Left colon (tissue), 2 donors: Measurements from ENCODE around the gene TCFL5. TPM values are rescaled to one million over a fixed set of nuclear protein-coding genes. Genes with fewer than 3 reads are reported as not detected.

Experiments used
- ATAC-seq: fragments of 200-7000 bp; cut with Tn5 transposase; one replicate; pipeline ENCODE4 v1.9.1; 2020; ENCODE audit warnings: mild to moderate bottlenecking, moderate library complexity
- DNase-seq, 2 donors: peaks; one replicate each; pipeline ENCODE4 v3.0.0-alpha.2; 2020
- intact Hi-C, 2 donors: fragments of 100-400 bp; cut with DNase I in 1 of 2; cut with micrococcal nuclease in 1 of 2; formaldehyde crosslinking; loops; one replicate each; pipeline versions ENCODE4 v1.11.2 to v1.14.0; 2022; cut with DNase I, micrococcal nuclease
- total RNA-seq, 2 donors: library from RNA; stranded (reverse); fragmentation: NEBNext Ultra II Directional; extraction: Animal tissue kit (Norgen Biotek cat#: 25700); gene quantifications; one replicate each; pipeline ENCODE4 v1.2.1, GENCODE V29; 2021
- donor health status: DM: no; HTN: no; CAD: no.
- donor health status: DM: yes; HTN: yes; CAD: no.

TCFL5 gene
- total RNA-seq, 2 donors from 2014 or later, result 5.9 to 6.5 TPM

DNA sequence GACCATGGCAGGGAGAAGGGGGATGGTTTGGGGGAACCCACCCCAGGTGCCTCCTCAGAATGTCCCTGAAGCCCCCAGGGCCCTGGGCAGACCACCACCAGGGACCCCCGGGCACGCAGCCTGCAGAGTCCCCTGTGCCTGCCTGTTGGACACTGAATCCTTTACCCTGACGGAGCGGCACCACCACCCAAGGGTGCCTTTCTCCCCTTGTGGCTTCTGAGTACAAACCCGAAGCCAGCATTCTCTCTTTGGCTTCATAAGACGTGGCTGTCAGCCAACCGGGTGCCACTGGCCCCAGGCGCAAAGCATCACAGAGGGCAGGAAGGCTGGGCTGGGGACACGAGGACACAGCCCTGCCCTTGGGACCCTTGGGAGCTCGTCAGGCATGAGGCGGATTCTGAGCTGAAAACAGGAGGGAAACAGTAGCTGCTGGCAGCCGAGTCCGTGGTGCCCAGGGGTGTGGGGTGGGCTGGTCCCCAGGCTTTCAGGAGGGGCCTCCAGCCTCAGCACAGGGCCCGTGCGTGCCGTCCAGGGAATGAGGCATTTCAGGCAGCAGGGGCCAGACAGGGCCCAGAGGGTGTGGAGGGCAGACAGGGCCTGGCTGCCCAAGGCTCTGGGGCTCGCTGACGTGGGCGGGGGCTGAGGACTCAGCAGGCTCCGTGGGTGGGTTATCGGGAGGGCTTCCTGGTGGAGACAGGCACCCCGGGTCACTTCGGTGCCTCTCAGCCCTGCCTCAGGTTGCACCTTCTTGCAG, 41.2 kb downstream of the TCFL5 start:
- no peak for DNase-seq
- intact Hi-C loops, result no loop called here
- ATAC-seq, result no peak

DNA sequence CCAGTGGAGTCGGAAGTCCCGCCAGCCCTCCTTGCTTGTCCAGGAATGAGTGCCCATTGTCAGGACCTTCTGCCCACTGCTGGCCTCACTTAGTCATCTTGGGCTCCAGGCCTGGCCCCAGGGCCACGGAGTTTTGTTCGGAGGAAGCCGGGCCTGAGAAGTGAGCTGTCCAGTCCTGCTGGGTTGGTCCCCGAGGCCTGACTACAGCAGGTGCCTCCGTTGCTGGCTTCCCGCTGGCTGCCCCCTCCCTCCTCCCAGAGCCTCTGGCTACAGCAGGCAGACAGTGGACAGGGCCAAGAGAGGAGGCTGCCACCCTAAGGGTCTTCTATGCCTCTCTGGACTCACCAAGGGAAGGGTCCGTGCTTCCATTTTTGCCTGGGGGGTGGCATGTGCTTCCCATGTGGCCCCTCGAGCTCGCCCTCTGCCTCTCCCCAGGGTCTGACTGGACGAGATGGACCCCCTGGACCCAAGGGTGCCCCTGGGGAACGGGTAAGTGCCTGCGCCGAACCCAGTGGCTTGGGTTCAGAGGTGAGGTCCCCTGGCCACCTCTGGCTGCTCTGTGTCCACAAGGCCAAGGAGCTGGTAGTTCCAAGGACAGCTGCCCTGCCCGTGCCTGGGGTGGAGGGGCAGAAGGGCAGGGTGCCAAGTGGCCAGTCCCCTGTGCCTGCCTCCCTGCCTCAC, 42.0 kb downstream of the TCFL5 start:
- no peak for DNase-seq
- intact Hi-C loops, result no loop called here
- no peak for ATAC-seq

DNA sequence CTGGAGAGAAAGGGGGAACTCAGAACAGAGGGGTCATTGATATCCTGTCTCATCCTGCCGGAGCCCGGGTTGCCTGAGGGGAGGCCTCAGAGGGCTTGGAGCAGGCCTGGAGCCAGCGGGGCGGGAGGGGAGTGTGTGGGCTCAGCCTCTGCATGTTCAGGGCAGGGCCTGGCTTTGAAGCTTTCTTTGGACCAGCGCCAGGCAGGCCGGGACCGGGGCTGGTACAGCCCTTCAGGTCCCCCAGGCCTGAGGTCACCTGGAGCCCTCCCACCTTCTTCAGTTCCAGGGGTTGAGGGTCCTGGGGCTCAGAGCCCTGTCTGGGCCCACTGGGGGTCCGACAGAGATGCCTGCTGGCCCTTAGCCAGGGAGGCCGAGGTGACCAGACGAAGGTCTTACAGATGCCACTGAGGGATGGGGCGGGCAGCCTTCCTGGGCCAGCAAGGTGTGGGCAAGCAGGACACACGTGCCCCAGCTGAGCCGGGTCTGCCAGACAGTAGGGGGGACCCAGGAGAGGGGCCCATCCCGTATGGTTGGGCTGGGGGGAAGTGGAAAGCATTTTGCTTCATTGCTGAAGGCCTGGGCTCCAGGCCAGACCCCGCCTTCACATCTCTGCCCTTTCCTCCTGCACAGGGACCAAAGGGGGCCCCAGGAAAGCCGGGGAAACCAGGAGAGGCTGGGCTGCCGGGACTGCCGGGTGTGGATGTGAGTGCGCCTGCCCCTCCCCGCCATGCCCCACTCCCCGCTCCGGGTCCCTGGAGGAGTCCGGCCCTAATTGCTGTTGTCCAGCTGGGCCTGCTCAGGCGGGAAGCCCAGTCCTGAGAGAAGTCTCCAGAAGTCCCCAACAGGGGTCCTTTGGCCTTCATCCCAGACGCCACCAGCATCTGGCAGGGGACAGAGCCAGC, 42.8 kb downstream of the TCFL5 start:
- intact Hi-C loops, result no loop called here
- ATAC-seq (peak; percentile 21), DNase-seq (peak in 1 of 2 donors; percentile 59)

DNA sequence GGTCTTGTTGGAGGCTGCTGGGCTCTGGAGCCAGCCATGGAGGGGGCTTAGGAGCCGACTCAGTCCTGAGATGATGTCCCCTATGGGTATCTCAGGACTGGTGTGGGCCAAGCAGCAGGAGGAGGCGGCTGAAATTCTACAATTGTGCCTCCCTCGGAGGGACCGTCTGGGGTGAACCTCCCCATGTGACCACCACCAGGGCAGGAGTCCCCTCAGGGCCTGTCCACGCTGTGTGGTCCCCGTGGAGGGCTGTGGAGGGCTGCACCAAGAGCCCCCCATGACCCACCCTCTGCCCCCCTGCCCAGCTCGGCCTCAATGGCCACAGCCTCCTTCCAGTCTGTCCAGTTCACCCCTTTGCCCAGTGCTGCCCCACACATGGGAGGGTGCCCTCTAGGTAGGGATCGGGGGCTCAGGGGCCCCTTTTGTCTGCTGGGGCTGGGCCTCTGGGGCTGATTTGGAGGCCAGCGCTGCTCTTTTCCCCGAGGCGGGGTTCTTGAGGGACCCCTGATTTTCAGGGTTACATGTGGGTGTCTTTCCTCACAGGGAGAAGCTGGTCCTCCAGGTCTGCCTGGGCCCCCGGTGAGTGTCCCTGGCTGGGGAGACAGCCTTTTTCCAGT, 43.5 kb downstream of the TCFL5 start:
- intact Hi-C loops, result no loop called here
- no peak for ATAC-seq
- no peak for DNase-seq

DNA sequence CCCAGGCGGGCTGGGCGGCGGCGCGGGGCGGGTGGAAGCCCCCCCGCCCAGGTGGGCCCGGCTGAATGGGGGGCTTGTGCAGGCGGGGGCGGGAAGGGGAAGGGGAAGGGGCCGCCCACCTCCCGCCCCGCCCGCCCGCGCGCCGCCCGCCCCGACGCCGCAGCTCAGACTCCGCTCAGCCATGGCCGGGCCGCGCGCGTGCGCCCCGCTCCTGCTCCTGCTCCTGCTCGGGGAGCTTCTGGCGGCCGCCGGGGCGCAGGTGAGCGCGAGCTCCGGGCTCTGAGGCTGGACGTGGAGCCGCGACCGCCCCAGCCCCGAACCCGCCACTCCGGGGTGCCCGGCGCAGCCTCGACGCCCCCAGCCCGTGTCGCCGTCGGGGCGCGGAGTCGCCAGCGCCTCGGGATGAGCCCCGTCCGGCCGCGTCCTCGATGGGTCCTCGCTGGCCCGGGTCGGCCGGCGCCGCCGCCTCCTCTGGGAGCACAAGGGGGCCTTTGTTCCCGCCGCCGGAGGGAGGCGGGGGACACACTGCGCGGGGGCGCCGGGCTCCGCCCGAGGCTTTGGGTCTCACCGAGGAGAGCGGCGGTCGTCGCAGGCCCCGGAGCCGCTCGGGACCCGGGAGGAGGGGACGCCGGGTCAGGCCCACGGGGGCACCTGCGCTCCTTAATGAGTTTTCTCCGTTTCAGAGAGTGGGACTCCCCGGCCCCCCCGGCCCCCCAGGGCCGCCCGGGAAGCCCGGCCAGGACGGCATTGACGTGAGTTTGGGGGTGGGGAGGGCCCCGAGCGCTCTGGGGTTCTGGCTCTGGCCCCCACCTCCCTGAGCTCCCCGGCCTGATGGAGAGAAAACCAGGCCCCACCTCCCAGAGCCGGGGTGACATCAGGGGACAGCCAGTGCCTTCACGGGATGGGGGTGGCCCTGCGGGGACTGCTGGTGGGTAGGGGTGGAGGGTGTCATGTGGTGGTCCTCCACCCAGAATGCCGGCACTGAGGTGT, 44.4 kb downstream of the TCFL5 start, which contains the start of gene COL9A3:
TSS of gene COL9A3 (plus strand) at position 167 of the 990 bp plus-strand sequence. CDS start at position 182, 15 bp downstream.
- ATAC-seq, result no peak
- DNase-seq, result no peak
- intact Hi-C loops, result no loop called here

DNA sequence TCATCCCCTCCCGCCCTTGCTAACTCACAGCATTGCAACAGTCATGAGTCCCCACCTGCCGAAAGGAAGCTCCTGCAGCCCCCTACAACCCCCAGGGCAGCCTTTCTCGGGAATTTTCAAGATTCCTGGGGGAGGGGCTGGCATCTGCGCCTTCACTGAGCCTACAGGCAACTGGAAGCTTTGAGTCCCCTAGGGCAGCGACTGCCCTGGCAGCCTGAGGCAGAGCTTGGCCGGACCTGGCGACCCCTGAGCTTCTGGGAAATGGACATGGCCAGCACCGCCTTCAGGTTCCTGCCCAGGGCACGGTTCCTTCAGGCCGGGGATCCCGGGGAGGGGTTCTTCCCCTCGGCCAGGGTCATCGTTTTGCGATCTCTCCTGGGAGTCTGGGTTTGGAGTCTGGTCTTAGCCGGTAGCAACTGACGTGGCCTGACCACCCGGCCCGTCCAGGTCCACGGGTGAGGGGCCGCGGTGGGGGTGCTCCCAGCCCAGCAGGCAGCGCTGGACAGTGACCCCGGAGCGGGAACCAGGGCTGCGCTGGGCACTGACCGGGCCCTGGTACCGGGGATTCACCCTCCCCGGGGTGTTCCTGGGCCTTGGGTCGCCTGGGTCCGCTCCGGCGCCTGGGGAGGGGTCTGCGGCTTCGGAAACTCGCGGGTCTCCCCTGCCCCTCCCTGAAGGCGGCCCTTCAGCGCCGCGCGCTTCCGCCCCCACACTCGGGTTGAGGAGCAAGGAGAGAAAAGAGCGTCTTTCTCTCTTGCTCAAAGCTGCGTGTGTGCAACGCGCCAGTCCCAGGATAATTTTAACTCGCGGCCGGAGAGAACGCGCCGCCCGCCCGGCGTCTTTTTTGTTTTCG, 45.4 kb downstream of the TCFL5 start:
- intact Hi-C loops, result no loop called here

DNA sequence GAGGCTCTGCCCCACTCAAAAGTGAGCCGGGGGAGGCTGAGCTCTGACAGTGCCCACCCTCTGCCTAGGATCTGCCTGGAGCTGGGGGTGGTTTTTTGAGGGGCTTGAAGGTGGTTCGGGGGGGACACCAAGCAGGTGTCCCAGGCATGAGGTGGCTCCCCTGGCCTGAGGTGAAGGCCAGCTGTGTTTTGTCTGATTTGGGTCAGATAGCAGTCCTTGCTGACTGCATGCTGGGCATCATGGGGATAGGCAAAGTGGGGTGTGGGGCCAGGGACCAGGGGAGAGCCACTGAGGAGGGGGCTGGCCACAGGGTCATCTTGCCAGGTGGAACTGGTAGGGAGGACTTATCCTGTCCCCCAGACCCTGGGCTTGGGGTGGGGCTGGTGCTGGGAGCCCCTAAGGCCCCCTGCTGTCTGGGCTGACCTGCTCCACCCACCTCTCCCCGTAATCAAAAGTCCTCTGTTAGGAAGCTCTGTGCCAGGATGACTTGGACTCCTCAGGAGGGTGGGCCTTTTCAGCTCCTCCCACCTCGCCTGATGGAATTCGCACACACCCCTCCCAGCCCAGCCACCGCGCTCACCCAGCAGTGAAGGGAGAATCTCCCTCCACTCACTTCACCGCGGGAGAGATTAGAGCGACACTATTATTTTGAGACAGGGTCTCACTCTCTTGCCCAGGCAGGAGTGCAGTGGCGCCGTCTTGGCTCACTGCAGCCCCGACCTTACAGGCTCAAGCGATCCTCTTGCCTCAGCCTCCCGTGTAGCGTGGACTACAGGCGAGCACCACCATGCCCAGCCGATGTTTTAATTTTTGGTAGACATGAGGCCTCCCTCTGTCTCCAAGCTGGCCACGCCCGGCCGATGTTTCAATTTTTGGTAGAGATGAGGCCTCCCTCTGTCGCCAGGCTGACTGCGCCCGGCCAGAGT, 46.3 kb downstream of the TCFL5 start:
- intact Hi-C loops, result no loop called here
- ATAC-seq, result peak; percentile 20
- no peak for DNase-seq

More for the DNA sequence above, 45.4 kb downstream of the TCFL5 start:
- DNase-seq (no peak), ATAC-seq (no peak)

DNA sequence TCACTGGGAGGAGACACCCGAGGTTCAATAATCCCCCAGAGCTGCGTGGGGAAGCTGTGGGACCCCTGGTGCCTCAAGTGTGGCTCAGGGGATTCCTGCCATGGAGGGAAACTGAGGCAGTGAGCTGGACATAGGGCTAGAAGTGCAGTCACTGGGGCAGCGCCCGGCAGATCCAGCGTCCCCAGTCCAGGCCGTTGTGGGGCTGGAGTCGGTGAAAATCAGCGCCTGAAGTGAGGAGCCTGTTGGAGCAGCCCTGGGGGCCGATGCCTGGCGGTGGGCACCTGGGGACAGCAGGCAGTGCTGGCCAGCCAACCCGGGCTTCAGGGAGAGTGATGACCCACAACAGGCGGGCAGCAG, 46.9 kb downstream of the TCFL5 start:
- ATAC-seq (no peak), DNase-seq (no peak)
- intact Hi-C loops, result no loop called here

DNA sequence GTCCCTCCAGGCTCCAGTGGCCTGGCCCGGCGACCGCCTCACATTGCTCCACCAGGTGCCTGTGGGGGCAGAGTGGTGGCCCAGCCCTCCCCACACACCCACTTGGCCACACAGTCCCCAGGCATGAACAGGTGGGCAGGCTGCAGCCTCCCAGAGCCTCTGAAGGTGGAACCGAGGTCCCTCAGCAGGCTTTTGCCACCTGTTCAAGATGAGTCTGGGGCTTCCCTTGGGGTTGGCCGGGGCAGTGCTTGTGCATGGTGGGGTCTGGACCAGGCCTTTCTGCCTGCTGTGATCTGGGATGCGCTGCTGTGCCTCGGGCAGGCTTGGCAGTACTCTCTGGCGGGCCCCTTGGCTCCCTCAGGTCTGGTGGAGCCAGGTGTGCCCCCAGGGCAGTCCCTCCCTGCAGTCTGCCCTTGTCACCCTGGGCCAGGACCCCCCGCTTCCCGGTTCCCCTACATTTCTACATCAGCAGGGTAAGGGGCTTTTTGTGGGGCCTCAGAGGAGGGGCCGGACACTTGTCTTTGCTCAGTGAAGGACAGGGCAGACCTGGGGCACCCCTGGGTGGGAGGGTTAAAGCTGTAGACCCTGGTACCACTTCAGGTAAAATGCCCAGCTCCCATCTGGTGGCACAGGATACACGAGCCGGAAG, 47.4 kb downstream of the TCFL5 start:
- intact Hi-C loops, result no loop called here
- DNase-seq (no peak), ATAC-seq (no peak)

DNA sequence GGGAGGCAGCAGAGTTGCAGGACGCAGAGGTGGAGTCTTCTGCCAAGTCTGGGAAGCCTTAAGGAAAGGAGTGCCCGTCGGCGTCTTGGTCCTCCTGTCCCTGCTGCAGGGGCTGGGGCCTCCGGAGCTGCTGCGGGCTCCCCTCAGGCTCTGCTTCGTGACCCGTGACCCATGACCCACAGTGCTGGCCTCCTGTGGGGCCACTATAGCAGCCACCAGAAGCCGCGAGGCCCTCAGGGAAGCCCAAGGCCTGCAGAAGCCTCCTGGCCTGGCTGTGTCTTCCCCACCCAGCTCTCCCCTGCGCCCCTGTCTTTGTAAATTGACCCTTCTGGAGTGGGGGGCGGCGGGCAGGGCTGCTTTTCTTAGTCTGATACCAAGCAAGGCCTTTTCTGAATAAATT, 48.0 kb downstream of the TCFL5 start:
- intact Hi-C loops, result no loop called here
- no peak for ATAC-seq
- no peak for DNase-seq

DNA sequence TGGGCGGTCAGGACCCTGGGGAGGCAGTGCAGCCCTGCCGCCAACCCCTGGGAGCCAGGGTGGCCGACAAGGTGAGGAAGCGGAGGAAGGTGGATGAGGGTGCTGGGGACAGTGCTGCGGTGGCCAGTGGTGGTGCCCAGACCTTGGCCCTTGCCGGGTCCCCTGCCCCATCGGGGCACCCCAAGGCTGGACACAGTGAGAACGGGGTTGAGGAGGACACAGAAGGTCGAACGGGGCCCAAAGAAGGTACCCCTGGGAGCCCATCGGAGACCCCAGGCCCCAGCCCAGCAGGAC, 48.8 kb downstream of the TCFL5 start:
- intact Hi-C loops, result no loop called here
- no peak for ATAC-seq
- no peak for DNase-seq

DNA sequence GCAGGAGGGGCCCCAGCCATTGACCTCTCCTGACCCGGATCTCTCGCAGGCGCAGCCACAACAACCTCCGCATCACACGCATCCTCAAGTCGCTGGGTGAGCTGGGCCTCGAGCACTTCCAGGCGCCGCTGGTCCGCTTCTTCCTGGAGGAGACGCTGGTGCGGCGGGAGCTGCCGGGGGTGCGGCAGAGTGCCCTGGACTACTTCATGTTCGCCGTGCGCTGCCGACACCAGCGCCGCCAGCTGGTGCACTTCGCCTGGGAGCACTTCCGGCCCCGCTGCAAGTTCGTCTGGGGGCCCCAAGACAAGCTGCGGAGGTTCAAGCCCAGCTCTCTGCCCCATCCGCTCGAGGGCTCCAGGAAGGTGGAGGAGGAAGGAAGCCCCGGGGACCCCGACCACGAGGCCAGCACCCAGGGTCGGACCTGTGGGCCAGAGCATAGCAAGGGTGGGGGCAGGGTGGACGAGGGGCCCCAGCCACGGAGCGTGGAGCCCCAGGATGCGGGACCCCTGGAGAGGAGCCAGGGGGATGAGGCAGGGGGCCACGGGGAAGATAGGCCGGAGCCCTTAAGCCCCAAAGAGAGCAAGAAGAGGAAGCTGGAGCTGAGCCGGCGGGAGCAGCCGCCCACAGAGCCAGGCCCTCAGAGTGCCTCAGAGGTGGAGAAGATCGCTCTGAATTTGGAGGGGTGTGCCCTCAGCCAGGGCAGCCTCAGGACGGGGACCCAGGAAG, 49.3 kb downstream of the TCFL5 start:
- intact Hi-C loops, result no loop called here
- DNase-seq (no peak), ATAC-seq (no peak)

DNA sequence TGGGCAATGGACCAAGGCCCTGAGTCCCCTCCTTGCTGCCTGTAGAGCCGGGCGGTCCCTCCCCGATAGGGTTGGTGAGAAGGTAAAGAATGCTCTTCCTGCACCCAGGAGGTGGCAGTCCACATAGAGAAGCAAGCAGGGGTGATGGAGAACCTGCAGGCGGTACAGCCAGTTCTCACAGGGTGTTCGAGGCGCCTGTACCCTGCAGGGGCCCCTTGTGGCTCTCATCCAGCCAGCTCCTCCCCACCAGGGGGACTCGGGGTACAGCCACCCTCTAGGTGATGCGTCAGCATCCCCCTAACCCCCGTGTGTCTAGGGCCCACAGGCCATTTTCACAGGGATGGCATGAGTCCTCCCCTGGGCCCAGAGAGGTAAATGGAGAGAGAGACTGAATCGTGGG, 49.9 kb downstream of the TCFL5 start:
- intact Hi-C loops, result no loop called here
- ATAC-seq (no peak), DNase-seq (no peak)

DNA sequence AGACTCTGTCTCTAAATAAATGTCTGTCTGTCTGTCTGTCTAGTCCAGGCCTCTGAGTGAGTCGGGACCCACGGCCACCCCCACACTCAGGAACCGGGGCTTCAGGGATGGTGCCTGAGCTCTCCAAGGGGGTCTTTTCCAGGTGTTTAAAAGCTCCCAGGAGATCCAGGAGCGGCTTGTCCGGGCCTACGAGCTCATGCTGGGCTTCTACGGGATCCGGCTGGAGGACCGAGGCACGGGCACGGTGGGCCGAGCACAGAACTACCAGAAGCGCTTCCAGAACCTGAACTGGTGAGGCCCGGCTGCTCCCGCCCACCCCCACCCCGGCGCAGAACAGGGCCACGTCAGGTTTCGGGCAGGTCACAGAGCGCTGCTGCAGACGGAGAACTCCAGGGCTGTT, 50.3 kb downstream of the TCFL5 start:
- intact Hi-C loops, result no loop called here
- ATAC-seq (no peak), DNase-seq (no peak)
